ENCODE data around the gene SOX10.

- TF ChIP-seq EZH2 (IDR thresholded peaks at IDR 0.05; ENCODE audit: borderline replicate concordance, low read depth, low read length, severe bottlenecking), result no peak
- no peak for TF ChIP-seq CTCF (IDR thresholded peaks at IDR 0.05; ENCODE audit: borderline replicate concordance, extremely low read depth, low read length, poor library complexity, severe bottlenecking)
Measured at GRCh38 chr22:37942133-37942532, 42.2 kb downstream of the SOX10 start.
